ENCODE data around the gene EDAR. TPM values are rescaled to one million over a fixed set of nuclear protein-coding genes. Genes with fewer than 3 reads are reported as not detected.

Gene EDAR
- polyA plus RNA-seq, 3 donors = not detected

- WGBS (ENCODE audit: insufficient coverage) = 95% methylated on average over 5 of the region's 6 CpGs
- no peak overlapping the region for H3K4me3 Mint-ChIP-seq
- no peaks in the 10 kb centered on the region for H3K4me1 ChIP-seq (ENCODE audit: control insufficient read depth in 1 of 2, insufficient read depth in 2 of 2, low read length in 2 of 2)
Measured at GRCh38 chr2:108969856-108970255, 19.2 kb downstream of the EDAR start.

GRCh38 chr2:108968619-108969018 is 20.4 kb downstream of the EDAR start:
- Histone ChIP-seq H3K27ac (ENCODE audit: low read depth in 1 of 2, low read length in 2 of 2) (no peak overlapping the region), H3K4me1 (ENCODE audit: control insufficient read depth in 1 of 2, insufficient read depth in 2 of 2, low read length in 2 of 2) (no peaks in the 10 kb centered on the region), H3K27me3 (ENCODE audit: control insufficient read depth in 2 of 2, insufficient read depth in 2 of 2, low read length in 2 of 2) (no peaks in the 10 kb centered on the region), H3K79me2 (ENCODE audit: insufficient read depth, low read length) (no peaks in the 10 kb centered on the region), H3K9ac (ENCODE audit: insufficient read depth, low read length, poor library complexity, severe bottlenecking) (no peak overlapping the region), H2AFZ (ENCODE audit: insufficient read depth, low read depth, low read length, poor library complexity, severe bottlenecking) (no peak overlapping the region), H3K36me3 (replicated peaks in 1 of 2; ENCODE audit: control insufficient read depth in 1 of 2, insufficient read depth in 2 of 2, low read length in 2 of 2) (no peaks in the 10 kb centered on the region), H3K4me2 (replicated peaks; ENCODE audit: extremely low read depth, low read length, poor library complexity, severe bottlenecking) (no peak overlapping the region), H4K20me1 (ENCODE audit: insufficient read depth, low read length) (no peaks in the 10 kb centered on the region), H3K4me3 (replicated peaks in 1 of 3; ENCODE audit: low read depth in 2 of 3, low read length in 3 of 3) (no peak overlapping the region), H3K9me3 (replicated peaks in 1 of 2; ENCODE audit: control insufficient read depth in 1 of 2, insufficient read depth in 1 of 2, low read length in 2 of 2) (no peaks in the 10 kb centered on the region)
- TF ChIP-seq, protein P1, sequence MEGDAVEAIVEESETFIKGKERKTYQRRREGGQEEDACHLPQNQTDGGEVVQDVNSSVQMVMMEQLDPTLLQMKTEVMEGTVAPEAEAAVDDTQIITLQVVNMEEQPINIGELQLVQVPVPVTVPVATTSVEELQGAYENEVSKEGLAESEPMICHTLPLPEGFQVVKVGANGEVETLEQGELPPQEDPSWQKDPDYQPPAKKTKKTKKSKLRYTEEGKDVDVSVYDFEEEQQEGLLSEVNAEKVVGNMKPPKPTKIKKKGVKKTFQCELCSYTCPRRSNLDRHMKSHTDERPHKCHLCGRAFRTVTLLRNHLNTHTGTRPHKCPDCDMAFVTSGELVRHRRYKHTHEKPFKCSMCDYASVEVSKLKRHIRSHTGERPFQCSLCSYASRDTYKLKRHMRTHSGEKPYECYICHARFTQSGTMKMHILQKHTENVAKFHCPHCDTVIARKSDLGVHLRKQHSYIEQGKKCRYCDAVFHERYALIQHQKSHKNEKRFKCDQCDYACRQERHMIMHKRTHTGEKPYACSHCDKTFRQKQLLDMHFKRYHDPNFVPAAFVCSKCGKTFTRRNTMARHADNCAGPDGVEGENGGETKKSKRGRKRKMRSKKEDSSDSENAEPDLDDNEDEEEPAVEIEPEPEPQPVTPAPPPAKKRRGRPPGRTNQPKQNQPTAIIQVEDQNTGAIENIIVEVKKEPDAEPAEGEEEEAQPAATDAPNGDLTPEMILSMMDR (IDR thresholded peaks at IDR 0.05) = no peak
- 39% methylated on average over 3 of the region's 4 CpGs for WGBS (ENCODE audit: insufficient coverage)
- no peaks in the 10 kb centered on the region for H3K9me3 Mint-ChIP-seq
- intact Hi-C loops (cut with micrococcal nuclease) = no loop called here
- H3K27me3 Mint-ChIP-seq (ENCODE audit: low read depth in 3 of 3) = peaks cover 1 to 5% (median 4%) of the 10 kb centered on the region in 3 donors
- H3K4me3 Mint-ChIP-seq = no peak overlapping the region
- H3K27ac Mint-ChIP-seq = no peak overlapping the region
- no peaks in the 10 kb centered on the region for H3K4me1 Mint-ChIP-seq
- DNase-seq = no peak
- H3K36me3 Mint-ChIP-seq = no peaks in the 10 kb centered on the region

More at GRCh38 chr2:108969856-108970255, 19.2 kb downstream of the EDAR start:
- H3K36me3 Mint-ChIP-seq = no peaks in the 10 kb centered on the region
- H3K9me3 Mint-ChIP-seq = no peaks in the 10 kb centered on the region
- H3K4me3 ChIP-seq (replicated peaks in 1 of 3; ENCODE audit: low read depth in 2 of 3, low read length in 3 of 3) = no peak overlapping the region
- H3K27me3 ChIP-seq (ENCODE audit: control insufficient read depth in 2 of 2, insufficient read depth in 2 of 2, low read length in 2 of 2) = no peaks in the 10 kb centered on the region
- no peak for DNase-seq
- intact Hi-C loops (cut with micrococcal nuclease) = no loop called here
- H3K9me3 ChIP-seq (replicated peaks in 1 of 2; ENCODE audit: control insufficient read depth in 1 of 2, insufficient read depth in 1 of 2, low read length in 2 of 2) = no peaks in the 10 kb centered on the region
- no peak overlapping the region for H2AFZ ChIP-seq (ENCODE audit: insufficient read depth, low read depth, low read length, poor library complexity, severe bottlenecking)
- no peaks in the 10 kb centered on the region for H3K79me2 ChIP-seq (ENCODE audit: insufficient read depth, low read length)
- H3K36me3 ChIP-seq (replicated peaks in 1 of 2; ENCODE audit: control insufficient read depth in 1 of 2, insufficient read depth in 2 of 2, low read length in 2 of 2) = no peaks in the 10 kb centered on the region
- peaks cover 4% of the 10 kb centered on the region for H3K4me1 Mint-ChIP-seq
- peaks cover 1 to 4% (median 3%) of the 10 kb centered on the region in 3 donors for H3K27me3 Mint-ChIP-seq (ENCODE audit: low read depth in 3 of 3)
- H3K27ac ChIP-seq (ENCODE audit: low read depth in 1 of 2, low read length in 2 of 2) = no peak overlapping the region
- TF ChIP-seq, protein P1 (IDR thresholded peaks at IDR 0.05) = no peak
- H3K27ac Mint-ChIP-seq = no peak overlapping the region
- no peak overlapping the region for H3K4me2 ChIP-seq (replicated peaks; ENCODE audit: extremely low read depth, low read length, poor library complexity, severe bottlenecking)
- no peaks in the 10 kb centered on the region for H4K20me1 ChIP-seq (ENCODE audit: insufficient read depth, low read length)
- no peak overlapping the region for H3K9ac ChIP-seq (ENCODE audit: insufficient read depth, low read length, poor library complexity, severe bottlenecking)
